ELF-1 (cell line): ENCODE data around the gene NEB.
"Not testable (repeated sequence)": the region's sequence is repeated elsewhere in the genome, so short reads cannot be mapped to it uniquely, and the experiment has no call there.

ENCODE experiments used
- DNase-seq: peaks from one replicate; pipeline ENCODE4 v3.0.0-alpha.2; 2016; ENCODE audit warnings: low read depth, low spot score

Gene NEB

GRCh38 chr2:151649966-151650365 is 84.3 kb downstream of the NEB start:
- DNase-seq, result no peak

GRCh38 chr2:151649400-151649799 is 84.9 kb downstream of the NEB start:
- DNase-seq, result no peak

GRCh38 chr2:151646512-151646911 is 87.8 kb downstream of the NEB start:
- DNase-seq, result not testable (repeated sequence)

GRCh38 chr2:151644580-151644979 is 89.7 kb downstream of the NEB start:
- DNase-seq, result no peak

GRCh38 chr2:151641895-151642294 is 92.4 kb downstream of the NEB start:
- not testable (repeated sequence) for DNase-seq

- no peak for DNase-seq
These were observed 94.2 kb downstream of the NEB start for GRCh38 chr2:151640087-151640486.

- DNase-seq, result no peak
These were observed 95.3 kb downstream of the NEB start for GRCh38 chr2:151638990-151639389.

GRCh38 chr2:151638191-151638933 is 95.9 kb downstream of the NEB start:
- DNase-seq, result no peak

- no peak for DNase-seq
These were observed 97.0 kb downstream of the NEB start for GRCh38 chr2:151637271-151637781.

GRCh38 chr2:151634736-151635467 is 99.4 kb downstream of the NEB start:
- DNase-seq, result no peak

GRCh38 chr2:151632993-151633565 is 101.2 kb downstream of the NEB start:
- DNase-seq, result no peak

GRCh38 chr2:151630372-151630771 is 103.9 kb downstream of the NEB start:
- DNase-seq, result no peak

- no peak for DNase-seq
These were observed 106.9 kb downstream of the NEB start for GRCh38 chr2:151627353-151627752.

GRCh38 chr2:151624271-151624670 is 110.0 kb downstream of the NEB start:
- no peak for DNase-seq

GRCh38 chr2:151623631-151624030 is 110.6 kb downstream of the NEB start:
- no peak for DNase-seq

- no peak for DNase-seq
These were observed 113.5 kb downstream of the NEB start for GRCh38 chr2:151620761-151621160.

GRCh38 chr2:151619337-151619989 is 114.8 kb downstream of the NEB start:
- no peak for DNase-seq

GRCh38 chr2:151616760-151617339 is 117.4 kb downstream of the NEB start:
- DNase-seq, result no peak

- no peak for DNase-seq
These were observed 119.5 kb downstream of the NEB start for GRCh38 chr2:151614606-151615306.

GRCh38 chr2:151614159-151614558 is 120.1 kb downstream of the NEB start:
- DNase-seq, result no peak

GRCh38 chr2:151611351-151611750 is 122.9 kb downstream of the NEB start:
- DNase-seq, result no peak
